CD14-positive monocyte (primary cell): ENCODE results near the gene UBR3. TPM values are rescaled to one million over a fixed set of nuclear protein-coding genes. Genes with fewer than 3 reads are reported as not detected.
"Not testable (repeated sequence)": the region's sequence is repeated elsewhere in the genome, so short reads cannot be mapped to it uniquely, and the experiment has no call there.

Experiments used
- DNase-seq, 3 donors: peaks; one replicate each; pipeline ENCODE4 v3.0.0-alpha.2; 2011 to 2022
- H2AFZ ChIP-seq: 2 replicates; pipeline ENCODE4 v1.6.0; 2012; ENCODE audit warnings: mild to moderate bottlenecking, low read depth, low read length, inconsistent platforms; ENCODE audit not compliant: insufficient read depth, poor library complexity, severe bottlenecking
- H3K27ac ChIP-seq, 2 donors: 1 replicate in 1 of 2; 2 replicates in 1 of 2; pipeline ENCODE4 v1.5.1; 2012 to 2013; ENCODE audit warnings: low read length in 2 of 2, control low read depth in 1 of 2, inconsistent platforms in 1 of 2, low read depth in 1 of 2, mild to moderate bottlenecking in 1 of 2
- H3K27me3 ChIP-seq, 2 donors: one replicate each; pipeline versions ENCODE4 v1.6.0 to v1.6.1; 2011 to 2013; ENCODE audit warnings: low read length in 2 of 2; ENCODE audit not compliant: control insufficient read depth in 2 of 2, insufficient read depth in 2 of 2
- H3K36me3 ChIP-seq, 2 donors: replicated peaks in 1 of 2; 1 replicate in 1 of 2; 2 replicates in 1 of 2; pipeline versions ENCODE4 v1.5.1 to v1.6.1; 2012 to 2013; ENCODE audit warnings: low read length in 2 of 2, control low read depth in 1 of 2, inconsistent platforms in 1 of 2, mild to moderate bottlenecking in 1 of 2; ENCODE audit not compliant: insufficient read depth in 2 of 2, control insufficient read depth in 1 of 2
- H3K4me1 ChIP-seq, 2 donors: 1 replicate in 1 of 2; 2 replicates in 1 of 2; pipeline versions ENCODE4 v1.5.1 to v1.6.1; 2012 to 2013; ENCODE audit warnings: low read length in 2 of 2, control low read depth in 1 of 2, inconsistent platforms in 1 of 2, mild to moderate bottlenecking in 1 of 2, moderate library complexity in 1 of 2; ENCODE audit not compliant: insufficient read depth in 2 of 2, control insufficient read depth in 1 of 2
- H3K4me2 ChIP-seq: replicated peaks from 2 replicates; pipeline ENCODE3; 2012; ENCODE audit warnings: low read length, moderate library complexity, mild to moderate bottlenecking; ENCODE audit not compliant: poor library complexity, severe bottlenecking; ENCODE audit errors: extremely low read depth
- H3K4me3 ChIP-seq, 3 experiments: fragments of 200-600 bp in 1 of 3; sonication (generic) in 1 of 3; replicated peaks in 1 of 3; 1 replicate in 2 of 3; 2 replicates in 1 of 3; pipeline ENCODE4 v1.5.1; 2011 to 2013; ENCODE audit warnings: low read length in 3 of 3, mild to moderate bottlenecking in 3 of 3, control low read depth in 2 of 3, low read depth in 2 of 3, inconsistent platforms in 1 of 3, moderate library complexity in 1 of 3
- H3K79me2 ChIP-seq: 2 replicates; pipeline ENCODE4 v1.6.0; 2012; ENCODE audit warnings: mild to moderate bottlenecking, control low read depth, inconsistent platforms, low read length, moderate library complexity; ENCODE audit not compliant: insufficient read depth
- H3K9ac ChIP-seq: 2 replicates; pipeline ENCODE4 v1.6.0; 2017; ENCODE audit warnings: low read length, mild to moderate bottlenecking; ENCODE audit not compliant: insufficient read depth, poor library complexity, severe bottlenecking
- H3K9me3 ChIP-seq, 2 donors: replicated peaks in 1 of 2; 1 replicate in 1 of 2; 2 replicates in 1 of 2; pipeline versions ENCODE4 v1.5.1 to v1.6.1; 2012 to 2013; ENCODE audit warnings: low read length in 2 of 2, control low read depth in 1 of 2; ENCODE audit not compliant: control insufficient read depth in 1 of 2, insufficient read depth in 1 of 2
- H4K20me1 ChIP-seq: 2 replicates; pipeline ENCODE4 v1.6.0; 2012; ENCODE audit warnings: mild to moderate bottlenecking, low read length, control low read depth, moderate library complexity; ENCODE audit not compliant: insufficient read depth
- H3K27ac Mint-ChIP-seq, 7 donors: one replicate each; pipeline ENCODE4 v1.8.0; 2020; ENCODE audit warnings: mild to moderate bottlenecking in 7 of 7, mixed read lengths in 7 of 7, moderate library complexity in 6 of 7, inconsistent platforms in 2 of 7
- H3K27me3 Mint-ChIP-seq, 3 donors: one replicate each; pipeline ENCODE4 v1.8.0; 2021 to 2022; ENCODE audit warnings: low read depth in 3 of 3, mild to moderate bottlenecking in 3 of 3, mixed read lengths in 3 of 3, moderate library complexity in 3 of 3, inconsistent platforms in 1 of 3
- H3K36me3 Mint-ChIP-seq, 2 donors: one replicate each; pipeline ENCODE4 v1.8.0; 2020; ENCODE audit warnings: mixed read lengths in 2 of 2, inconsistent platforms in 1 of 2, mild to moderate bottlenecking in 1 of 2
- H3K4me1 Mint-ChIP-seq: one replicate; pipeline ENCODE4 v1.8.0; 2020; ENCODE audit warnings: mild to moderate bottlenecking, mixed read lengths
- H3K4me3 Mint-ChIP-seq, 2 donors: one replicate each; pipeline ENCODE4 v1.8.0; 2020; ENCODE audit warnings: mild to moderate bottlenecking in 2 of 2, mixed read lengths in 2 of 2, moderate library complexity in 1 of 2
- H3K9me3 Mint-ChIP-seq, 7 donors: one replicate each; pipeline ENCODE4 v1.8.0; 2020 to 2022; ENCODE audit warnings: mixed read lengths in 7 of 7, mild to moderate bottlenecking in 6 of 7, moderate library complexity in 6 of 7, inconsistent platforms in 2 of 7
- WGBS: methylation state at CpG from one replicate; pipeline ENCODE4 v1.1.5; 2013; ENCODE audit warnings: missing lambda C conversion rate; ENCODE audit not compliant: insufficient coverage; 5-methylcytosine and 5-hydroxymethylcytosine counted together
- intact Hi-C, 2 donors: fragments of 100-400 bp; cut with micrococcal nuclease; formaldehyde crosslinking; loops; one replicate each; pipeline versions ENCODE4 v1.15.0 to v1.15.1; 2023
- polyA plus RNA-seq, 3 donors: library from polyadenylated mRNA; depleted of rRNA in 1 of 3; unstranded in 2 of 3; stranded (reverse) in 1 of 3; fragments of 300-500 nt in 2 of 3; fragments of >200 nt in 1 of 3; fragmentation: Illumina TruSeq in 2 of 3; gene quantifications; 1 replicate in 2 of 3; 2 replicates in 1 of 3; pipeline ENCODE4 v1.2.3, GENCODE V29; 2012 to 2021
- TF ChIP-seq, protein P1 (sequence below): fragments of 200-600 bp; IDR thresholded peaks from one replicate; pipeline ENCODE4 v1.8.0; 2022; ENCODE audit warnings: antibody characterized with exemption, mild to moderate bottlenecking

UBR3 gene
- polyA plus RNA-seq, 3 donors: 4.3 to 10.7 (median 4.7) TPM

- Histone ChIP-seq H3K9me3 (peaks cover 8 to 13% of the 10 kb centered on the region in 2 donors), H2AFZ (no peak overlapping the region), H3K9ac (no peak overlapping the region), H3K4me2 (no peak overlapping the region), H4K20me1 (peaks cover 42% of the 10 kb centered on the region), H3K4me1 (no peaks in the 10 kb centered on the region), H3K79me2 (peaks cover 24% of the 10 kb centered on the region), H3K27me3 (no peaks in the 10 kb centered on the region), H3K4me3 (no peak overlapping the region), H3K36me3 (peaks cover 4 to 35% of the 10 kb centered on the region in 2 donors), H3K27ac (no peak overlapping the region)
- Mint-ChIP-seq H3K27me3 (no peaks in the 10 kb centered on the region), H3K4me1 (no peaks in the 10 kb centered on the region), H3K36me3 (peaks cover 38 to 65% of the 10 kb centered on the region in 2 donors), H3K9me3 (peaks cover 4 to 12% (median 7%) of the 10 kb centered on the region in 7 donors), H3K27ac (no peak overlapping the region), H3K4me3 (no peak overlapping the region)
- intact Hi-C loops: no loop called here
- TF ChIP-seq, protein P1, sequence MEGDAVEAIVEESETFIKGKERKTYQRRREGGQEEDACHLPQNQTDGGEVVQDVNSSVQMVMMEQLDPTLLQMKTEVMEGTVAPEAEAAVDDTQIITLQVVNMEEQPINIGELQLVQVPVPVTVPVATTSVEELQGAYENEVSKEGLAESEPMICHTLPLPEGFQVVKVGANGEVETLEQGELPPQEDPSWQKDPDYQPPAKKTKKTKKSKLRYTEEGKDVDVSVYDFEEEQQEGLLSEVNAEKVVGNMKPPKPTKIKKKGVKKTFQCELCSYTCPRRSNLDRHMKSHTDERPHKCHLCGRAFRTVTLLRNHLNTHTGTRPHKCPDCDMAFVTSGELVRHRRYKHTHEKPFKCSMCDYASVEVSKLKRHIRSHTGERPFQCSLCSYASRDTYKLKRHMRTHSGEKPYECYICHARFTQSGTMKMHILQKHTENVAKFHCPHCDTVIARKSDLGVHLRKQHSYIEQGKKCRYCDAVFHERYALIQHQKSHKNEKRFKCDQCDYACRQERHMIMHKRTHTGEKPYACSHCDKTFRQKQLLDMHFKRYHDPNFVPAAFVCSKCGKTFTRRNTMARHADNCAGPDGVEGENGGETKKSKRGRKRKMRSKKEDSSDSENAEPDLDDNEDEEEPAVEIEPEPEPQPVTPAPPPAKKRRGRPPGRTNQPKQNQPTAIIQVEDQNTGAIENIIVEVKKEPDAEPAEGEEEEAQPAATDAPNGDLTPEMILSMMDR: no peak
- no CpG with 5 or more reads among the region's 2 CpGs for WGBS
- no peak for DNase-seq
These were observed 17.8 kb downstream of the UBR3 start for GRCh38 chr2:169845016-169845415.

DNA sequence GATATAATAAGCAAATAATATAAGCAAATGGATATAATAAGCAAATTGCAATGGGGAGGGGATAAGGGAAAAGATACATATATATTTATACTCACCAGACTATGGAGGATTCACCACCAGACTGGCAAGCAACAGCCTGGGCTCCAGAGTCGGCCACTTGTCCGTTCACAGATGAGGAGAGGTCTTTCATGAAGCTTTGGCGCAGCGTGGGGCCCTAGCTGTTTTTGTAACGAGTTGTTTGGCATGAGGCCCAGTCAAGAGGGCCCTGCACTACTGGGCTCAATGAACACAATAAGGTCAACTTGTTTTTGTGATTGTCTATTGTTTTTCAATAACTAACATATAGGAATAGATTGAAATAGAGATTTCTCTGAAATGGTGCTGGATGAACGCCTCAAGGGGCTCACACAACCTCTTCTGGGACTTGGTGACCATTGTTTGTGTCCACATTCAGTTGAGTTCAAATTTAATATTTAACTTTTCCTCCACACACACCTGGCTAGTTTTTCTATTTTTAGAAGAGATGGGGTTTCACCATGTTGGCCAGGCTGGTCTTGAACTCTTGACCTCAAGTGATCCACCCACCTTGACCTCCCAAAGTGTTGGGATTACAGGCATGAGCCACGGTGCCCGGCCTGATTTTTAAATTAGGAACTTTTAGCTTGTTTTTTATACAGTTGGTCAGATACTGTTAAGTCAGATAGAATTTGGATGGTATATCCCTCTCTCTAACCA lies 21.9 kb downstream of the UBR3 start:
- H3K27me3 Mint-ChIP-seq, H3K4me3 Mint-ChIP-seq, H3K4me1 ChIP-seq, H3K27me3 ChIP-seq, H3K4me3 ChIP-seq, intact Hi-C loops, H3K9ac ChIP-seq, H2AFZ ChIP-seq, H3K27ac ChIP-seq, H3K4me2 ChIP-seq, DNase-seq: not testable (repeated sequence)
- Mint-ChIP-seq H3K27ac (peak overlapping the region in 1 of 7 donors; percentile 12), H3K4me1 (peaks cover 11% of the 10 kb centered on the region), H3K36me3 (peaks cover 30 to 63% of the 10 kb centered on the region in 2 donors), H3K9me3 (peaks cover 9 to 19% (median 16%) of the 10 kb centered on the region in 7 donors)
- 80% methylated on average over 5 of the region's 8 CpGs for WGBS
- Histone ChIP-seq H3K36me3 (peaks cover 4 to 20% of the 10 kb centered on the region in 2 donors), H4K20me1 (peaks cover 37% of the 10 kb centered on the region), H3K79me2 (peaks cover 27% of the 10 kb centered on the region), H3K9me3 (peaks cover 10 to 20% of the 10 kb centered on the region in 2 donors)
